ENCODE results near the gene HOXD1.

Gene HOXD1

GRCh38 chr2:176167398-176167797 is 21.1 kb upstream of the HOXD1 start:
- no peak for DNase-seq

- no peak for DNase-seq
Measured at GRCh38 chr2:176169181-176169580, 19.3 kb upstream of the HOXD1 start.

- no peak for DNase-seq
Measured at GRCh38 chr2:176169711-176170110, 18.8 kb upstream of the HOXD1 start.

- no peak for DNase-seq
Measured at GRCh38 chr2:176170602-176171305, 17.7 kb upstream of the HOXD1 start.

- DNase-seq: no peak
Measured at GRCh38 chr2:176171351-176172006, 17.0 kb upstream of the HOXD1 start.

GRCh38 chr2:176172007-176172894 is 16.2 kb upstream of the HOXD1 start:
- DNase-seq: no peak

- DNase-seq: no peak
Measured at GRCh38 chr2:176172895-176173566, 15.4 kb upstream of the HOXD1 start.

- DNase-seq: no peak
Measured at GRCh38 chr2:176173567-176174381, 14.7 kb upstream of the HOXD1 start.

GRCh38 chr2:176174382-176174823 is 14.1 kb upstream of the HOXD1 start:
- no peak for DNase-seq

- no peak for DNase-seq
Measured at GRCh38 chr2:176174824-176175708, 13.4 kb upstream of the HOXD1 start.

- DNase-seq: no peak
Measured at GRCh38 chr2:176175709-176176607, 12.5 kb upstream of the HOXD1 start.

- no peak for DNase-seq
Measured at GRCh38 chr2:176177580-176178037, 10.9 kb upstream of the HOXD1 start.

GRCh38 chr2:176178038-176178756 is 10.3 kb upstream of the HOXD1 start:
- DNase-seq: no peak

- DNase-seq: no peak
Measured at GRCh38 chr2:176178757-176179295, 9.6 kb upstream of the HOXD1 start.

- DNase-seq: no peak
Measured at GRCh38 chr2:176181551-176181950, 6.9 kb upstream of the HOXD1 start.

- no peak for DNase-seq
Measured at GRCh38 chr2:176182671-176183070, 5.8 kb upstream of the HOXD1 start.

GRCh38 chr2:176184749-176185148 is 3.7 kb upstream of the HOXD1 start:
- DNase-seq: no peak

- DNase-seq: no peak
Measured at GRCh38 chr2:176186024-176186423, 2.4 kb upstream of the HOXD1 start.

Measured in activated T-cell treated with anti-CD3 and anti-CD28 coated beads for 4 hours (primary cell).